MM.1S (cell line): ENCODE measurements around the gene SDHA.

Experiments used
- CTCF ChIP-seq: fragments of 300-600 bp; sonication (generic); IDR thresholded peaks from 2 replicates; pipeline ENCODE4 v1.5.1; 2016; ENCODE audit warnings: antibody characterized with exemption, low read length, mixed read lengths
- EZH2 ChIP-seq: fragments of 300-600 bp; sonication (generic); optimal IDR thresholded peaks from 2 replicates; pipeline ENCODE3; 2017; ENCODE audit warnings: low read depth, mild to moderate bottlenecking, antibody characterized with exemption, low read length, mixed read lengths

GRCh38 chr5:197892-198489 is 20.1 kb upstream of the SDHA start:
- no peak for TF ChIP-seq CTCF
- no peak for TF ChIP-seq EZH2
